DMS 273 (cell line): Measurements from ENCODE around the gene TTLL8.
A peak's percentile ranks its signal among the peaks of the same experiment; 100 is the strongest.

ENCODE experiments used
- DNase-seq: peaks from one replicate; lab custom pipeline; 2025; ENCODE audit not compliant: unreplicated experiment; lab: John Stamatoyannopoulos, UW

The TTLL8 gene

DNA sequence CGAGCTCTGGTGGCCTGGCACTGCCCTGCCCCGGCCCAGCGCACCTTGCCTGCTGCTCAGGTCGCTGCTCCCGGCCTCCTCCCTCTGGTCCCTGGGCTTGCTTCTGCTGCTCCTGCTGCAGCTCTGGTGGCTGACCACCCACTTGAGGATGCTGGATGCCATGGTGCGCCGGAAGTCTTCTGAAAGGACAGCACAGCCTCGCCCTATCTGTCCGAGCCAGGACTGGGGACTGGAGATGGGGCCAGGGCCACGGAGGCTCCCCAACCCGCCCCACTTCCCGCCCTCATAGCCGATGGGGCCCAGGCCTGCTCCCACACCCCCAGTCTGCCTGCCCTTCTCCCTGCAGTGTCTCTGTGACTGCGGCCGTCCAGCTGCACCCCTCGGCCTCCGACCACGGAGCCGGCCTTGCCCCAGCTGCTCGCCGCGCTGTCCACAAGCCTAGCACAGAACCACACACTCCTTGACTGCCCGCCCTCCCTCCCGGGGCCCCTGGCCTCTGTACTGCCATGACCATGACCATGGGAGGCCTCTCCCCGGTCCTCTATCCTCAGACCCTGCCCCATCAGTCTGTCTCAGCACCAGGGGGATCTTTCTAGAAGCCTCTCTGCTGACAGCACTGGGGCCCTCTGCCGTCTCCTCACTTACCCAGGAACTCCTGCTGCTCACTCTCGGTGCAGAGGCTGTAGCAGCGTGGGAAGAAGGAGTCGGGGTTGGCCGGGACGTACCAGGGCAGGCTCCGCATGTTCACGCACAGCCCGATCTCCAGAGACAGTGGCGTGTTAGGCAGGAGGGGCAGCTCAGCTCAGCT, 12.7 kb downstream of the TTLL8 start:
- DNase-seq, result no peak

DNA sequence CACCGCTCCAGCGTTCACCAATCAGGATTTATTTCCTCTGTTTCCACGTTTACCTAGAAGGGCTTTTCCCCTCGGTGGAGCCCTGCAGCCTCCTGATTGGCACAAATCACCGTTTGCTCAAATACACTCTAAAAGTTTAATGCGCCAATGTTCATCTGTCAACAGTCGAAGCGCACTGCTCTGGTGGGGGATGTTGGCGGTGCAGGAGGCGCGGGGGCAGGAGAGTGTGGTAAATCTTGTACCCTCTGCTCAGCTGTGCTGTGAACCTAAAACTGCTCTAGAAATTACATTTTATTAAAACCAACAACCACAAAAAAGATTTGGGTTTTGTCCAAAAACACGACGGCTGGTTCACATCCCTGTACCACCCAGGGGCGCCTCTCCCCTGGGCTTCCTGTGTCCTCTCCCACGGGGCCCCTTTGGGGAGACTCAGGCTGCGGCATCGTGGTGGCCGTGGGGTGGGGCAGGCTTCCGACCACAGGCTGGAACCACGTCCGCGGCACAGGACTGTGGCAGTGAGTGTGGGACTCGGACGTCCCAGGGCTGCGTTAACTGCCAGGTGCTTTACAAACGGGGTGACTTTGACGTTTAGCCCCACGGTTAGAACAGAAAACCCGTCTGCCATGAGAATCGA, 13.5 kb downstream of the TTLL8 start:
- DNase-seq, result no peak

DNA sequence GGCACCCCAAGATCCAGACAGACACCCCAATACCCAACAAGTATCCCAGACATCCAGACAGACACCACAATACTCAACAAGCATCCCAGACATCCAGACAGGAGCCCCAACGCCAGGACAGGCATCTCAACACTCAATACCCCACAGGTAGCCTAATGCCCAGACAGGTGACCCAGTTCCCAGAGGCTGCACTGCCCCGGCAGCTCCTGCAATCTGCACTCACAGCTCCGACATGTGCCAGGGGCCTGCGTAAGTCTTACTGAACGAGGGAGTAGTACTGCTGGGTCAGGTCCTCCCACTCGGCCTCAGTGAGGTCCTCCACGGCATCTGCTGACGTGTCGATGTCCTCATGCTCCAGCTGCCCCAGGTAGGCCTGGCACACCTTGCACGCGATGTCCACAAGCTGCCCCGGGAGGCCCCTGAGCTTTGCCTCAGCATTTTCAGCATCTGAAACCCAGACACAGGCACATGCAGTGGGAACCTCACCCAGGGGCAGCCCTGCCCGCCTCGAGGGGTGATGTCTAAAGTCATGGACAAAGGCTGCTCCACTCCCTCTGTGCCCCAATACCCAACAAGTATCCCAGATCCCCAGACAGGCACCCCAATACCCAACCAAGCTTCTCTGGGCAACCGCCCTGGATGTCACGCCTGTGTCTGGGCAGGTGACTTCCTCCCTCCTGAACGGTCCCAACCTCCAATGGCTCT, 16.6 kb downstream of the TTLL8 start:
- no peak for DNase-seq

DNA sequence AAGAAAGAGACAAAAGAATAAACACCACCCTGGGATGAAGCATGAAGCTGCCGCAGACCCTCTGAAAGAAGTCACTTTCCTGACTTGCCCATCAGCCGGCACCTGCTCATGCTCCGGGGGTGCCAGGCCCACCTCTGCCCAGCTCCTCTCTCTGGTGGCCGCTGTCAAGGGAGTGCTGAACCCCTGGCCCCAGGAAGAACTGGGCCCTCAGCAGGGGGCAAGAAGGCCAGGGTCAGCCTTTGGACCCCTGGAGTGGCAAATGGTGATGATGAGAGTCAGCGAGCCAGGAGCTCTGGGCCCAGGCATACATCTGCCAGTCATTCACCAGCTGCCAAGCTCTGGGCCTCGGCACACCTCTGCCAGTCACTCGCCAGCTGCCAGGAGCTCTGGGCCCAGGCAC, 17.4 kb downstream of the TTLL8 start:
- DNase-seq, result no peak

DNA sequence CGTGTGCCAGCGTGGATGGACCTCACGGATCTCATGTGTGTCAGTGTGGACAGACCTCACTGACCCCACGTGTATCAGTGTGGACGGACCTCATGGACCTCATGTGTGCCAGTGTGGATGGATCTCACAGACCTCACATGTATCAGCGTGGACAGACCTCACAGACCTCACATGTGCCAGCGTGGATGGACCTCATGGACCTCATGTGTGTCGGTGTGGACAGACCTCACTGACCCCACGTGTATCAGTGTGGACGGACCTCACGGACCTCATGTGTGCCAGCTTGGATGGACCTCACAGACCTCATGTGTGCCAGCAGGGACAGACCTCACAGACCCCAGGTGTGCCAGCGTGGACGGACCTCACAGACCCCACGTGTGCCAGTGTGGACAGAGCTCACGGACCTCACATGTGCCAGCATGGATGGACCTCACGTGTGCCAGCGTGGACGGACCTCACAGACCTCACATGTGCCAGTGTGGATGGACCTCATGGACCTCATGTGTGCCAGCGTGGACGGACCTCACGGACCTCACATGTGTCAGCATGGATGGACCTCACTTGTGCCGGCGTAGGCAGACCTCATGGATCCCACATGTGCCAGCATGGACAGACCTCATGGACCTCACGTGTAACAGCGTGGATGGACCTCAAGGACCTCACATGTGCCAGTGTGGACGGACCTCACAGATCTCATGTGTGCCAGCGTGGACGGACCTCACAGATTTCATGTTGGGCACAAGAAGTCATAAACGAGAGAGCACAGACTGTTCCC, 18.2 kb downstream of the TTLL8 start:
- DNase-seq, result no peak

DNA sequence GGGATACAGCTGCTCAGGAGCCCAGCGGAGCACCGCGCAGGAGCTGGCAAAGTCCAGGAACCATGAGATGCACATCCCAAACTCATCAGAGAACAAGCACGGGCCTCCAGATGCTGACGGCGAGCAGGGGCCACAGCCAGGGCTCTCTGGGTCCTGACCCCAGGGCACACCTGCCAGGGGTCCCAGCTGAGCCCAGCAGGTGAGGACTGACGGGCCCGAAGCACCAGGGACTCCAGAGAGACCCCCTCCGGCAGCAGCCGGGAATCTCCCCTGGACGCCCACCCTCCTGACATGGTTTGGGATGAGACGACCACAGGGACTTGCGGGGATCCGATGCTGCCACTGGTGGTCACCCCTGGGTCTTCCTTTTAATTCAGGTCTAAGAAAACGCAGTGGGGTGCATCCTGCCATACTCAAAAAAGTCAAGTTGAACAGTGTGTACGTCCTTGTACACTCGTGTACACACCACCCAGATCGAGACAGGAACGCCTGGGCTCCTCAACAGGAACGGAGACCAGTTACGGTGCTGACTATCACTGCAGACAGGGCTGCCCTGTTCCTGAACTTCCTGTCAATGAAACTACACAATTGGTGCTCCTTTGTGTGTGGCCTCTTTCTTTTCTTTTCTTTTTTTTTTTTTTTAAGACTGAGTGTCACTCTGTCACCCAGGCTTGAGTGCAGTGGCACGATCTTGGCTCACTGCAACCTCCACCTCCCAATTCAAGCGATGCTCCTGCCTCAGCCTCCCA, 21.9 kb downstream of the TTLL8 start:
- no peak for DNase-seq

DNA sequence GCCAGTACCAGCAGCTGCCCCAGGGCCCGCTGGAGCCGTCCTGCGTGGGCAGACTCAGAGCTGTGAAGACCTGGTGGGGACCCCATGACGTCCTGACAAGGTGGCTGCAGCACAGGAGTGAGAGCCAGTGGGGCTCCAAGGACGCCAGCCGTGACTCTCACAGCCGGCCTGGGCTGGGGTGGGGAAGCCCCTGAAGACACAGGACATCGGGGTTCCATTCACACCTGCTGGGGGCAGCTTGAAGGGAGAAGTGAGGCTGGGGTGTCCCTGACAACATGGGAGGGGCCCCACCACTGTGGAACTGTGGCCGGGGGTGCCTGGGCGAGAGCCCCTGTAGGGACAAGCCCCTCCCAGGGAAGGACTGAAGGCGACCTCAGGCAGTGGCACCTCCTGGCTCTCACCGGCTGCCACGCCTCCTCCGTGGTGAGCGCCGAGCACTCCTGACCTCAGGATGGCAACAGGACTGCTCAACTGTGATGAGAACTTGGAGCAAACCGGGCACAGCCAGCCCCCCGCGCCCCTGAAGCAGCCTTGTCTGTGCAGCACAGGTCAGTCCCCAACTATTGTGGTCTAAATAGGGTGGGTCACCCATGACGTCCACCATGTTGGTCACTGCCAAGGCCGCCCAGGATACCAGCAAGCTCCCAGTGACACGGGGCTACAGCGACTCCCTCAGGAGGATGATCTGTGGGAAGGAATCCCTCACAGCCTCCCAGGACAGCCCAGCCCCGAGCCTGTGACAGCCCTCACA, 22.8 kb downstream of the TTLL8 start:
- no peak for DNase-seq

DNA sequence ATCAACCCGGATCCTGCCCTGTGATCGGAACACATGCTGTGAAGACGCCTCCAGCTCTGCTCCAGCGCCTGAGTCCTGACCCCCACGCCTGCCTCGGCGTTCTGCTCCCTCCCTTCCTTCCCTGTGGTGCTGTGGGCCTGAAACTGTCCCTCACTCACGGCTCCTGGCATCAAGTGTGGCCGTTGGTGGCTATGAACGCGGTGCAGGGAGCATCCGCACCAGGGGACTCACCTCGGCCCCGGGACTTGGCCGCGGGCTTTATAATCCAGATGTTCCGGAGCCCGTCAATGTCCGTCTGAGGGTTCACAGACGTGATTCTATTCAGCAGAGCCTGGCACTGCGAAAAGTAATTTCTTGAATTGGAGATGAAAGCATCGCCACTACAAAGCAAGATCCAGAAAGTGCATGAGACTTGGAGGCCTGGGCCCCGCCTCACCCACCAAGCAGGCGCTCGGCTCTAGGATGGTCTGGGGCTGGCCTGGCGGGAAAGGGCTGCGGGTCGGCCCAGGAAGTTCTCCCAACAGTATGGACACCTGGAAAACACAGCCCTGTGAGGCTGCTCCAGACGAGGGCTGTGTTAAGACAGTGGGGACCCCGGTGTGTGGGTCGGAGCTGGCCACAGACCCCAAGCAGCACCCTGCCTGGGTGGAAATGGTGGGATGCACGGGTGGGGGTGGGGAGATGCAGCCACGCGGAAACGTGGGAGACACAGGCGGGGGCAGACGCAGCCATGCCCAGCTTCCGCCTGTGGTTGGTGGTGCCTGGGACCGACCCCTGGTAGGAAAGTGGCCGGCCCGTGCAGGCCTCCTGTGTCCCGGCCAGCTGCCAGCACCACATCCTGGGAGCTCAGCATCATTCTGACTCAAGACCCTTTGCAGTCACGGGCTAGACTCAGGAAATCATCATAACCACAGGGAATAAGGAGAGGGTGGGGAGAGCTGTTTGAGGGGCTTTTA, 23.7 kb downstream of the TTLL8 start:
- no peak for DNase-seq

DNA sequence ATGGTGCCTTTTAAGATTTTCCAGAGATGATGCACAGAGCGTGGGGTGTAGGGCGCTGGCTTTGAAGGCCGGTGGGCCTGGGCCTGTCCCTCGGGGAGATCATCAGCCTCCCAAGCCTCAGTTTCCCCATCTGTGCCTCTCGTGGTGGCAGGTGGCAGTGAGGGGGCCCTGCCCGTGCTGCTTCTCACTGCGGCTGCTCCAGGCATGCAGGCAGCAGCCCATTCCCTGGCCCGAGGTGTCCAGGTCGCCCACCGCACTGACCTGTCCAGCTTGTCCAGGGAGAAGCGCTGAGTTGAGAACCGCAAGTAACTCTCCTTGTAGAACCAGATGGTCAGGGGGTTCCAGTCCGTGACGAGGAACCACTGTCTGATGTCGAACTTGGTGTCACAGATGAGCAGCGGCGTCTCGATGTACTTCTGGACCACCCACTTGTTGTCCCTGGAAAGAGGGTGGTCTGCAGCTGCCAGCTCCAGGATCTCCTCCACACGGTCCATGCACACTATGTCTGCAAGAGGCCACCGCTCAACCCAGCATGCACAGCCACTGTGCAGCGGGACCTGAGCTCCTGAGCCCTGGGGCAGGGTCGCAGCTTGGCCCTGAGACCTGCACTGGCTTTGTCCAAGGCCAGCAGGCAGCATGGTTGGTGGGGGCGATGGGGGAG, 25.0 kb downstream of the TTLL8 start:
- DNase-seq, result no peak

DNA sequence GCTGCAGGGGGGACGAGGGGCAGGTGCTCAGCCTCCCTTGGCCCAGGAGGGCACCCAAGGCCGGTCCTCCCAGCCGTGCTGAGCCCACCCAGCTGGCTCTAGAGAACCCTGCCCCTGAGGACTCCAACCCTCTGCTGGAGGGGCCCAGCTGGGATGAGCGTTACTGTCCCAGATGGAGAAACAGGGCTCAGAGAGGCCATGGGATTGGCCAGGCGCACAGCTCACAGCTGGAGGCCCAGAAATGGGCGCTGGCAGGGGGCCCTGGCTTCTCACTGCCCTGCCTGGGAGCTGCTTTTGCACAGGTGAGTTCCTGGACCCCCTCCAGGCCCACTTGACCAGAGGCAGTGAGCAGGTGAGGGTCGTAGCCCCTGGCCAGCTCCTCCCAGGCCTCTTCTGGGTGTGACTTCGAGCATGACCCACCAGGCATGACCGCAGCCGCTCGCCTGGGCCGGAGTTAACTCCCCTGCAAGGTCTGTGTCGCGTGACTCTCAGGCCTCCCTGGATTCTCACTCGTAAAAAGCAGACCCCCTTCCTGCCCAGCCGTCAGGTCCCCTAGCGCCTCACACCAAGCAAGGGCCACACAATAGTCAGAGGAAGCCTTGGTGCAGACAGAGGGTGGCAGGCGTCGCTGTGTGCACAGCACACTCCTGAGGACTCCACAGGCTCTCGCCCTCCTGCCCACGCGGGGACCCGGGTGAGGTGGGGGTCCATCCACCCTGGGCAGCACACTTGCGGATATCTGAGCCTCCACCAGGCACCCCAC, 25.8 kb downstream of the TTLL8 start:
- no peak for DNase-seq

DNA sequence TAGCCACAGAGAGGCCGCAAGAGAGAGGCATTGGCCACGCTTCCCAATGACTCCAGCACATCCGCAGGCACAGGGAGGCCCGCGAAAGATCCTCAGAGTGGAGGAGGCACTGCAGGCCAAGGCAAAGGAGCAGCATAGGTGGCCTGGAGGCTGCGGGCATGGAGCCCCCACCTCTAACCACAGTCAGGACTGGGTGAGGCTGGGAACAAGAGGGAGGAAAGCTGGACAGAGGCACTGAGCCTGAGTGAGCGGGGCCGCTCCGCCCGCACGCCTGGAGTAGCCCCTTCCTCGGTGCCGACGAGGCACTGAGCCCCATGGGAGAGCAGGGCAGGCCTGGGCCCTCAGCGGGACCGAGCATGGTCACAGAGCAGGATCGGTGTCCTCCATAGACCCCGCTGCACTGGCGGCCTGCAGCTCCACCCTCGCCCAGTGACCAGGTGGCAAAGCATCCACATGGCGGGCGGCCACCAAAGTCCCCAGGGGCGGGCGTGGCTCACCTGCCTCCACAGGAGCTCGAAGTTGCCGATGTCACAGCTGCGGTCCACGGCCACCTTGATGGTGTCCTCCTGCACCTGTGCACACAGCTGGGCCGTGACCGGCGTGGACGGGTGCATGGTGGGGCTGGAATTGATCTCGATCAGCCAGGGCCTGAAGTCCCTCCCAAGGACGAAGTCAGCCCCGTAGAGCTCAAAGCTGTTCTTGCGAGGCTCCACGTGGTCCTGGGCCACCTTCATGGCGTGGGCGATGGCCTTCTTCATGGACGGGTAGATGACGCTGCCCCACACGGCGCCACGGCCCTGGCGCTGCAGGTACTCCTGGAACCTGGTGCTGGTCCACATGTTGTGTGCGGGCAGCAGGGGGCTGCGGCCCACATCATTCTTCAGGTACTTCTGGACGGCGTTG, 26.7 kb downstream of the TTLL8 start:
- DNase-seq, result no peak

DNA sequence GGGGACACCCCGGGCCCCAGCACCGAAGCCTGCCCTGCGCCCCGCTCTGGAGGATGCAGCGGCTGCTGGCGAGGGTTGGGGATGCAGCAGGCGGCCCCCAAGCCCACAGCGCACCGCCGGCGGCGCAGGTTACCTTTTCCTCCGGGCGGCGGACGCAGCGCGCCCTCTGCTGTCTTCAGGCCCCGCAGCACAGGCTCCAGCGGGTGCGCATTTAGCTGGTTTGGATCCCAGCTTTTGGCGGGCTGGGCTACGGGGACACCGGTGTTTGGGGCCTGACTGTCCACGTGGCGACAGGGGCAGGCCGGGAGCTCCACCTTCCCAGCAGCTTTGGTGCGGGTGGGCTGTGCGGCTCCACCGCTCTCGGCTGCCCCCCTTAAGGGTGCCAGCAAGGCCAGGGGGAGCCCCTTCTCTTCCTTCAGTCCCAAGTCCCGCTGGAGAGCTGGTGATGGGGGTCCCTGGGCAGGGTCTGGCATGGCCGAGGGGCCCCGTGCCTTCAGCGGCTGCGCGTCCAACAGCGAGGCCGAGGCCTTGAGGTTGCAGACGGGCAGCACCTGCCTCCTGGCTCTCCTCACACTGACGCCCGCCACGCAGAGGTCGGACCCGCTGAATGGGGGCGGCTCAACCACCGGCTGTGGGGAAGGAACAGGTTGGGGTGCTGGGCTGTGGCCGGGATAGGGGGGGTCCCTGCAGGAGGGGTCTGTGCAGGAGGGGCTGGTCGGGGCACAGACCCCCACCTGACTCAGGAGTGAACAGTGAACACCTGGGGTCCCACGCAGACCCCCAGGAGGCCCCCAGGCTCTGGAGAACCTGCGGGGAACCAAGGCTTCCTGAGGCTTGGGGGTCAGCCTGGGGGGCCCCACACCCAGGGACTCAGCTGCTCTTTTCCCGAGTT, 27.6 kb downstream of the TTLL8 start:
- DNase-seq, result peak; percentile 87

DNA sequence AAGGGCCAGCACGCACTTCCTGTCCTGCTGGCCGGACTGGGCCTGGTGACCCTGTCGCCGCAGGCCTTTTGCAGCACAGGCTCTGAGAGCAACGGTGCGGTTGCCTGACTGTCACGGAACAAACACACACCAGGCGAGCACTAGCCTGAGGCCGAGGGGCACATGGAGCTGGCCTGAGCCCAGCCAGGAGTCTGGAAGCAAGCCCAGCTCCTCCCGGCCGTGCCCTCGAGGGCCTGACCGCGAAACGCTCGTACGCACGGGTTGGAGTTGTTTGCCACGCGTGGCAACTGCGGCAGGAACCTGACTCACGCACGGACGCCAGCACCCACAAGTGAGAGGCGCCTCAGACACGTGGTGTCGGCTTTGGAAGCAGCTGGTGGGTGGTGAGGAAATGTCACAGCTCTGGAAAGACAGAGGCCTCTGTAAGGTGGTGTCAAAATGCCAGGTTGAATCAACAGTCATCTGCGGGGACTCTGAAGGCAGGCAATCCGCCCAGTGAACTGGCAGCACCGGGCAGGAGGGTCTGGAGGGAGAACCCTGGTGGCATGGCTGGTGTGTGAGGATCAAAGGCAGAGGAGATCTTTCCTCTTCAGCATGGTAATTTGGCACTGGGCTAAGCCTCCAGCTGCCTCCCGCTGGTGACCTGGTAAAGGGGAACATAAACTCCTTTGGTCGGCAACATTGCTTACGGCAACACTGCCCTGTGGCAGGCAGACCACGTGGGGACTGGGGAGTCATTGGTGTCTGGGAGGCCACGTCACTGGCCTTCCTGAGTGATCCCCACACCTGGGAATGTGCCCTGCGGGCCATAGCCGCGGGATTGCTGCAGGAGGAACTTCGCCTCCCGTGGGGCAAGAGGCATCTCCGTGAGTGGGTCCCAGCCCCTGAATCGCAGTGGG, 30.2 kb downstream of the TTLL8 start:
- DNase-seq, result peak; percentile 51

DNA sequence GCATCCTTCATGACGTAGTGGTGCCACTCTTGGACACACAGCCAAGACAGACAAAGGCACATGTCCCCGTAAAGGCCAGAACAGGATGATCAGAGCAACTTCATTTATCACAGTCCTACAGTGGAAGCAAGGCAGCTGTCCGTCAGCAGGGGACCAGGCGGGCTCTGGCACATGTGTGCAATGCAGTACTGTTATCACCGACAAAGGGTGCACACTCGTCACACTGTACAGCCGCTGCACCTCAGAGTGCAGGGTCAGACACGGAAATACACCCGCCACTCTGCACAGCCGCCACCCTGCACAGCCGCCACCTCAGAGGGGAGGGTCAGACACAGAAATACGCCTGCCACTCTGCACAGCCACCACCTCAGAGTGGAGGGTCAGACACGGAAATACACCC, 32.1 kb downstream of the TTLL8 start:
- DNase-seq, result no peak
